Measurements from ENCODE around the gene PDE10A.

GRCh38 chr6:165605901-165606739 is 56.9 kb downstream of the PDE10A start:
- TF ChIP-seq, protein P1, sequence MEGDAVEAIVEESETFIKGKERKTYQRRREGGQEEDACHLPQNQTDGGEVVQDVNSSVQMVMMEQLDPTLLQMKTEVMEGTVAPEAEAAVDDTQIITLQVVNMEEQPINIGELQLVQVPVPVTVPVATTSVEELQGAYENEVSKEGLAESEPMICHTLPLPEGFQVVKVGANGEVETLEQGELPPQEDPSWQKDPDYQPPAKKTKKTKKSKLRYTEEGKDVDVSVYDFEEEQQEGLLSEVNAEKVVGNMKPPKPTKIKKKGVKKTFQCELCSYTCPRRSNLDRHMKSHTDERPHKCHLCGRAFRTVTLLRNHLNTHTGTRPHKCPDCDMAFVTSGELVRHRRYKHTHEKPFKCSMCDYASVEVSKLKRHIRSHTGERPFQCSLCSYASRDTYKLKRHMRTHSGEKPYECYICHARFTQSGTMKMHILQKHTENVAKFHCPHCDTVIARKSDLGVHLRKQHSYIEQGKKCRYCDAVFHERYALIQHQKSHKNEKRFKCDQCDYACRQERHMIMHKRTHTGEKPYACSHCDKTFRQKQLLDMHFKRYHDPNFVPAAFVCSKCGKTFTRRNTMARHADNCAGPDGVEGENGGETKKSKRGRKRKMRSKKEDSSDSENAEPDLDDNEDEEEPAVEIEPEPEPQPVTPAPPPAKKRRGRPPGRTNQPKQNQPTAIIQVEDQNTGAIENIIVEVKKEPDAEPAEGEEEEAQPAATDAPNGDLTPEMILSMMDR (IDR thresholded peaks at IDR 0.05), result no peak
- TF ChIP-seq EP300 (IDR thresholded peaks at IDR 0.05), result no peak
- TF ChIP-seq POLR2AphosphoS5 (IDR thresholded peaks at IDR 0.05), result no peak
- no peak for TF ChIP-seq POLR2A (IDR thresholded peaks at IDR 0.05)

Measured in sigmoid colon (tissue), 4 donors.